ENCODE measurements around the gene SPINT2. TPM values are rescaled to one million over a fixed set of nuclear protein-coding genes. Genes with fewer than 3 reads are reported as not detected.

SPINT2 gene
- total RNA-seq, 1 donor from 2014 or later, result 28.0 TPM

DNA sequence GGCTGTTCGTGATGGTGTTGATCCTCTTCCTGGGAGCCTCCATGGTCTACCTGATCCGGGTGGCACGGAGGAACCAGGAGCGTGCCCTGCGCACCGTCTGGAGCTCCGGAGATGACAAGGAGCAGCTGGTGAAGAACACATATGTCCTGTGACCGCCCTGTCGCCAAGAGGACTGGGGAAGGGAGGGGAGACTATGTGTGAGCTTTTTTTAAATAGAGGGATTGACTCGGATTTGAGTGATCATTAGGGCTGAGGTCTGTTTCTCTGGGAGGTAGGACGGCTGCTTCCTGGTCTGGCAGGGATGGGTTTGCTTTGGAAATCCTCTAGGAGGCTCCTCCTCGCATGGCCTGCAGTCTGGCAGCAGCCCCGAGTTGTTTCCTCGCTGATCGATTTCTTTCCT, 27.5 kb downstream of the SPINT2 start:
- H3K27ac Mint-ChIP-seq (ENCODE audit: unreplicated experiment), result no peak overlapping the region
- H3K4me3 Mint-ChIP-seq (ENCODE audit: unreplicated experiment), result no peak overlapping the region
- H3K4me1 Mint-ChIP-seq (ENCODE audit: low read depth), result peaks cover 36% of the 10 kb centered on the region
- TF ChIP-seq CTCF (IDR thresholded peaks at IDR 0.05), result no peak
- H3K9me3 Mint-ChIP-seq (ENCODE audit: low read depth), result no peaks in the 10 kb centered on the region
- no peak for DNase-seq (ENCODE audit: low spot score)
- no peaks in the 10 kb centered on the region for H3K27me3 Mint-ChIP-seq (ENCODE audit: low read depth)
- no peaks in the 10 kb centered on the region for H3K36me3 Mint-ChIP-seq (ENCODE audit: low read depth)

GRCh38 chr19:38293281-38293680, 28.9 kb downstream of the SPINT2 start:
- H3K9me3 Mint-ChIP-seq (ENCODE audit: low read depth), result no peaks in the 10 kb centered on the region
- no peaks in the 10 kb centered on the region for H3K27me3 Mint-ChIP-seq (ENCODE audit: low read depth)
- no peak overlapping the region for H3K4me3 Mint-ChIP-seq (ENCODE audit: unreplicated experiment)
- H3K27ac Mint-ChIP-seq (ENCODE audit: unreplicated experiment), result no peak overlapping the region
- TF ChIP-seq CTCF (IDR thresholded peaks at IDR 0.05), result no peak
- H3K36me3 Mint-ChIP-seq (ENCODE audit: low read depth), result no peaks in the 10 kb centered on the region
- no peak for DNase-seq (ENCODE audit: low spot score)
- peaks cover 34% of the 10 kb centered on the region for H3K4me1 Mint-ChIP-seq (ENCODE audit: low read depth)

DNA sequence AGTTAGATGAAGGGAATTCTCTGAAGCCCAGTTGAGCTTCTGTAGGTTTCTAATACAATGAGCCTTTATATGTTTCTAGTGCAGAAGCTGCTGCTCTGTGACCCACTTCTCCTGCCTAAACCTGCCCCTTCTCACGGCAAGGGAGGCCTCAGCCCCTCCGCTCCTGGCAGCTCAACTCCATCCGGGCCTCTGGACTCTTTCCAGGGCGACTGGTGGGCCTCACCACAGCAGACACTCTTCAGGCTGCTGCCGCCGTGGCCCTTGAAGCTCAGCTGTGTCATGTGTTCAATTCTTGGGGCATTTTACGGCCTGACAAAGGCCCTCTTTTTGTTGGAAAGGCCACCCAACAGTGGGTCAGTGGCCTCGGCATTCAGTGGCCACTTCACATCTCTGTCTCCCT, 29.7 kb downstream of the SPINT2 start:
- no peaks in the 10 kb centered on the region for H3K9me3 Mint-ChIP-seq (ENCODE audit: low read depth)
- no peak for DNase-seq (ENCODE audit: low spot score)
- H3K27ac Mint-ChIP-seq (ENCODE audit: unreplicated experiment), result no peak overlapping the region
- TF ChIP-seq CTCF (IDR thresholded peaks at IDR 0.05), result no peak
- no peaks in the 10 kb centered on the region for H3K36me3 Mint-ChIP-seq (ENCODE audit: low read depth)
- H3K4me3 Mint-ChIP-seq (ENCODE audit: unreplicated experiment), result no peak overlapping the region
- no peaks in the 10 kb centered on the region for H3K27me3 Mint-ChIP-seq (ENCODE audit: low read depth)
- H3K4me1 Mint-ChIP-seq (ENCODE audit: low read depth), result peaks cover 41% of the 10 kb centered on the region

DNA sequence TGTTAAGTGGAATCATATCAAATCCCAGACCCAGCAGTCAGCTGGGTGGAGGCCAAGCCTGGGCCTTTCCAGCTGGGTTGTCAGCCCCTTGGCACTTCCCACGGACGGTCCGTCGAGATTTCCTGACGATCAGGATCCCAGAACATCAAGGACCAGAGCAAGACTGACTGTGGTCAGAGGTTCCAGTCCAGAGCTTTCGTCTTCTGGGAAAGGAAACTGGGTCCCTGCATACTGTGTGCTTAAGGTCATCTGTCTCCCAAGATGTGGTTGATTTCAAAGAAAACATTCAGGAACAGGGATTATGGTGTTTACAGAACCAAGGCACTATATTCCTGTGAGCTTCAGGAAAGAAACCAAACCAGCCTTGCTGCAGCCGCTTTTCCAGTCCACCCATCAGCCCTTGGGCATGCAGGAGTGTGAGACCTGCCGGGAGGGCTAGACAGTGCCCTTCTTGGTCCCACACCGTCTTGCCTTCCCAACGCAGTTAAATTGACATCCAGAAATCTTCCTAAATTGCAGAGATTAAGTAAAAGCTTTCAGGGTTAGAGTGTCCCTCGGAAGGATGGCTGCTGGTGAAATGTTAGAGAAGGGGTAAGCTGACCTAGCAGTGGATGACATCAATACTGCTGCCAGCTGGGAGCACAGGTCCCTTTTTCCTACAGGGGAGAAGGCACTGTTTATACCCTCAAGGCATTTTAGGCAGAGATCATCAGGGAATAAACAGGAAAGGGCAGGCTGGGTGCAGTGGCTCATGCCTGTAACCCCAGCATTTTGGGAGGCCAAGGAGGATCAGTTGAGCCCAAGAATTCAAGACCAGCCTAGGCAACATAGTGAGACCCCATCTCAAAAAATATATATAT, 34.7 kb downstream of the SPINT2 start:
- peak overlapping the region; percentile 2 for H3K4me3 Mint-ChIP-seq (ENCODE audit: unreplicated experiment)
- no peaks in the 10 kb centered on the region for H3K36me3 Mint-ChIP-seq (ENCODE audit: low read depth)
- H3K4me1 Mint-ChIP-seq (ENCODE audit: low read depth), result peaks cover 43% of the 10 kb centered on the region
- H3K27ac Mint-ChIP-seq (ENCODE audit: unreplicated experiment), result peak overlapping the region; percentile 84
- H3K9me3 Mint-ChIP-seq (ENCODE audit: low read depth), result no peaks in the 10 kb centered on the region
- H3K27me3 Mint-ChIP-seq (ENCODE audit: low read depth), result no peaks in the 10 kb centered on the region
- TF ChIP-seq CTCF (IDR thresholded peaks at IDR 0.05), result no peak
- no peak for DNase-seq (ENCODE audit: low spot score)

DNA sequence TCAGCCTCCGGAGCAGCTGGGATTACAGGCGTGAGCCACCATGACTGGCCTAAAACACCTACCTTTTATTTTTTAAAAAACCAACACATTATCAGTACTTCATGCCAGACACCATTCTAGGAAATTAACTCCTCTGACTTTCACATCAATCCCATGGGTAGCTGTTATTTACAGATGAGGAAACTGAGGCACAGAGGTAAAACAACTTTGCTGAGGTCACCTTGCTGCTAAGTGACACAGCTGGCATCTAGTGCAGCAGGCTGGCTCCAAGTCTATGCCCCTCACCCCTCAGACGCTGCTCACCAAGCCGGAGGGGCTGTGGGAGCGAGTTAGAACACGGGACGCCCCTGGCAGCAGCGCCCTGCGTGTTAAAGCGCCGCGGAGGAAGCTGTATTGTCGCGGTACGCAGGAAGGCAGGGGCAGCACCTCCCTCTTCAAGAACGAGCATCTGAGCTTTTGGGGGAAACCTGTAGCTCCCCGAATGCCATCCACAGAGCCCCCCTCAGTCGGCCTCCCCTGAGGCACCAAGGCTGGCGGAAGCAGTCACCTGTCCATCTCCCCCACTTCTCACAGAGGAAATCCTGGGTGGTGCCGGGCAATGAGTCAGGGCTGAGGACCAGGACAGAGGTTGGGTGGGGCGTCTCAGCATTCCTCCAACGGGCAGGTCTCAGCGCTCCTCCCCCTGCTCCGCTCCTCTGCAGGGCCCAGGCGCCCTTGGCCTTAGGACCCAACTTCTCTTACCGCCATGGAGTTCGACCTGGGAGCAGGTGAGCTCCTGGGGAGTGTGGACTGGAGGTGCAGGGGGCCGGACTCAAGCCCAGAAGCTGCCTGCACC, 39.4 kb downstream of the SPINT2 start, which contains the start of gene C19orf33:
TSS of gene C19orf33 (plus strand) at position 735 of the 835 bp plus-strand sequence. CDS start at position 746, 11 bp downstream.
- peaks cover 2% of the 10 kb centered on the region for H3K36me3 Mint-ChIP-seq (ENCODE audit: low read depth)
- H3K27ac Mint-ChIP-seq (ENCODE audit: unreplicated experiment), result no peak within 1 kb of the TSS
- no peak within 1 kb of the TSS for H3K4me3 Mint-ChIP-seq (ENCODE audit: unreplicated experiment)
- DNase-seq (ENCODE audit: low spot score), result no peak
- peaks cover 33% of the 10 kb centered on the region for H3K4me1 Mint-ChIP-seq (ENCODE audit: low read depth)
- no peaks in the 10 kb centered on the region for H3K27me3 Mint-ChIP-seq (ENCODE audit: low read depth)
- no peaks in the 10 kb centered on the region for H3K9me3 Mint-ChIP-seq (ENCODE audit: low read depth)
- no peak for TF ChIP-seq CTCF (IDR thresholded peaks at IDR 0.05)

Data from chondrocyte (in vitro differentiated cells).